SW 1271 (cell line): ENCODE data around the gene FOSL2.

Source experiments
- DNase-seq, 2 experiments: peaks; one replicate each; lab custom pipeline; 2025; lab: John Stamatoyannopoulos, UW

FOSL2 gene

GRCh38 chr2:28450901-28451565 is 58.4 kb downstream of the FOSL2 start:
- DNase-seq: no peak

DNA sequence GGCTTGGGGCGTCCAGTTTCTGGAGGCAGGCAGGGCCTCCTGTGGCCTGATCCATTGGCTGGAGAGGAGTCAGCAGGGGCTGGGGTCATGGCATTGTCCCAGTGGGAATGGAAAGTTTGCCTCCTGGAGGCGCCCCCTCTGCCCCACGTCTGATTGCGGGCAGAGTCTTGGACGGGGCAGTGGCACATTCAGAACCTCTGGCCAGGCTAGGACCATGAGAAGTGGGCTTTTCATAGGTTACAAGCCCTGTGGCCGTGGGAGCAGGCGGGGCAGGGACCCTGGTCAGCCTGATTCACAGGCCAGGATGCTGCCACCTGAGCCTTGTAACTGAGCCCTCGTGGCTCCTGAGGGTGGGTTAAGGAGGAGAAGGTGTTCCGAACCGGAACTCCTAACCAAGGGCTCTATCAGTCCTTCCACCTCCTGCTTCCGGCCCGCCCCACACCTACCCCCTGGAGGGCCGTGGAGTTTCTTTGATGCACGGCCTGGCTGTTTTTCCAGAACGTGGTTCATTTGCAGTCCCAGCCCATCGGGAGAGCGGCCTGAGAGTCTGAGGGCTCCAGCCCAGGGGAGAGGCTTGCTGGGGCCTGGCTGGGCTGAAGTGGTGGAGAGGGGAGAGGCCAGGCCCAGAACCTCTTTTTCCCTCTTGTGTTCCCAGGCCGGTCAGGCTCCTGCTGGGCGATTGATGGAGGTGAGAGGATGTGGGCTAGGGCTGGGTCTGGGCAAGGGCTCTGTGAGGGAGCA is 59.3 kb downstream of the FOSL2 start:
- DNase-seq: no peak

DNA sequence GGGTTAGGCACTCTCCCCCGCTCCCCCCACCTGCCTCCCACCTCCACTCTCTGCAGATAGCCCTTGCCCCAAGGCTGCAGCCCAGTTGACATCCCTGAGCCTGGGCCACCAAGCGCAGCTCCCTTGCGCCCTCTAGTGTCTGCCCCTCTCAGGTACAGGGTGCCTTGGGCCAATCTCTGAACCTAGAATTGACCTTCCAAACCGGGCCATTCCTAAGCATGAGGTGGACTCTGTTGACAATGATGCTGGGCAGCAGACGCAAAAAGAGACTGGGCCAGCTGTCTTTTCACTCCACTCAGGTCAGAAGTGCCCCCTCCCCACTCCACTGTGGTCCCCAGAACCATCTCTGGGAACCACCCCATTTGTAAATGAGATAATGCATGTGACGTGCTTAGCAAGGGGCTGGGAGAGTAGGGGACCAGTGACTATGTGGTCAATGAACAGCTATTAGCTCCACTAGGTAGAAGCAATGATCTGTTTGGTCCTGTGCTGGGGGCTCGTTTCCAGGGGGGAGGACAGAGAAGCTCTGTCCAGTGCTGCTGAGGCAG is 60.0 kb downstream of the FOSL2 start:
- DNase-seq: peak in 1 of 2 experiments; percentile 60

- DNase-seq: no peak
These were observed 60.7 kb downstream of the FOSL2 start for GRCh38 chr2:28453396-28453795.

- DNase-seq: no peak
These were observed 61.6 kb downstream of the FOSL2 start for GRCh38 chr2:28454016-28454930.

GRCh38 chr2:28457237-28457636 is 64.6 kb downstream of the FOSL2 start:
- no peak for DNase-seq

- DNase-seq: no peak
These were observed 68.4 kb downstream of the FOSL2 start for GRCh38 chr2:28461056-28461455.

- no peak for DNase-seq
These were observed 69.5 kb downstream of the FOSL2 start for GRCh38 chr2:28462122-28462521.

DNA sequence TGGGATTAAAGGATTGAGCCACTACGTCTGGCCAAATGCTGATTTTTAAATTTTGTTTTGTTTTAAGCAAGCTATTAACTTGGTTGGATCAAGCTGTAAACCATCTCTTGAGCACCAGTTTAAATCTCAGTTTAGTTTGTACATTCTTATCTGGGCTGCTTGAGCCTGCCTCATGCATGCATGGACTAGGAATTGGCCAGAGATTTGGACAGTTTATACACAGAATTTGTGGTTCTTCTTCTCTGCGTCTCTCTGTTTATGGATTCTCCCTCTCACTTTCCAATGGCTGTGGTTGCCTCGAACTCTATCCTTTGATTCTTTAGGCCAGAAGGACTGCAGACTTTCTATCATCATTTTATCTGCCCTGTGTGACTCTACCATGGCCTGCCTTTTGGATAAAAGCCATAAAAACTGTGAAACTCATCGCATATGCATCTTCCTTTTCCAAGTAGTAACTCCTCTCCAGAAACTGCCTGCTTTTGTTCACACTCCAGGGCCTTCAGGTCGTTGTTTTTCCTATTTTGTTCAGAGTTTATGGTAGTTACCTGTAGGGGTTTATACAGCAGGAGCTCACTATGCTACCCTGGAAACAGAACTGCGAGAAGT is 70.7 kb downstream of the FOSL2 start:
- DNase-seq: no peak

DNA sequence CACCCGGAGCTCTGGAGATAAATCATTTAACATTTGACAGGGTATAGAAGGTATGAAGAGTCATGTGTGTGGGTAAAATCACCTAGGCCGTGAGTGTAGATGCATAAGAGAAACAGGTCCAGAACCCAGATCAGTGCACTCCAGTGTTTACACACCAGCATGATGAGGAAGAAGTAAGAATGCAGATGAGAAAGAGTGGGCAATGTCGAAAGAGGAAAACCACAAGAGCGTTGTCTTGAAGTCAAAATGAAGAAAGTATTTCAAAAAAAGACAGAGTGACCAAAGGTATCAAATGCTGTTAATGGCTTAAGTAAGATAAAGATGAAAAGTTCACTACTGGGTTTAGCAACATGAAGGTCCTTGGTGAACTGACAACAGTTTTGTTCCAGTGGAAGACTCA is 71.2 kb downstream of the FOSL2 start:
- no peak for DNase-seq

DNA sequence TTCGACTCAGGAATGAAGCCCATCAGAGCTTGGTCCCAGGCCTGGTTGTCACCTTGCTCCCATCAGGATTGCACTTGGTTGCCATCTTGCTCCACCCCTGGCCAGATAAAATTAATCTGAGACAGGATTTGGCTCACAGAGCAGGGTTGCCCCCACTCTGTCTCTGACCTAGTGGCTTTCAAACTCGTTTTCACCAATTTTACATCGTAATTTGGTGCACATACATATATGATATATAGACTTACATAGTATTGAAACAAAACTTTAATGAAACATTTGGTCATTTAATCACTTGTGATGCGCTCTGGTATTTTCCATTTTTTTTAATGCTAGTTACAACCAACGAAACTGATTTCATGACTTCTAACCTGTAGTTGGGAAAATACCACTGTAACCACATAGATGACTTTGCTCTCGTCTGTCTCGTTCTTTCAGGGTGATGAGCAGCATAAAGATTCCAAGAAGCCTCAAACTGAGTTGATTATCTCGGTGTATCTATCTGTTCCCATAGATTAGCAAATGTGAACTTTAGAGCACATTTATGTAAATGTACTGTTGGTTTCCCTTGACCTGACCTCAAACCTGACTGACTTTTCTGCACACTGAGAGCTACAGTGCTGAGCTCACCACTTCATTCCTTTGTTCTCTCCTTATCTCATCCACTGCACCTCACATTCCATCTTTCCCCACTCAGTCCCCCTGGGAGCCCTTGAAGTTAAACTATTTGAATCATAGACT is 72.7 kb downstream of the FOSL2 start:
- no peak for DNase-seq
